Left renal pelvis (tissue), 4 donors: ENCODE results near the gene BLOC1S1. TPM values are rescaled to one million over a fixed set of nuclear protein-coding genes. Genes with fewer than 3 reads are reported as not detected.

Source experiments
- DNase-seq, 4 donors: peaks; one replicate each; pipeline ENCODE4 v3.0.0-alpha.2; 2013; ENCODE audit warnings: low read depth in 4 of 4, low spot score in 3 of 4
- polyA plus RNA-seq, 4 donors: library from polyadenylated mRNA; unstranded; fragments of 120-200 nt; gene quantifications; one replicate each; pipeline ENCODE4 v1.2.1, GENCODE V29; 2013; ENCODE audit not compliant: insufficient read length in 4 of 4

BLOC1S1 gene
- 100 to 1,000 TPM in 3 of 4 donors, 10 to 100 TPM in 1; 79.4 to 122 (median 114) TPM for polyA plus RNA-seq

GRCh38 chr12:55715833-55716581 is at the start of gene BLOC1S1:
TSS of gene BLOC1S1 (plus strand) at chr12:55716046. CDS start at chr12:55716052, 6 bp downstream.
- peak in 3 of 4 donors; percentile 89 to 94 (median 90) for DNase-seq

- no peak for DNase-seq
These were observed 49.3 kb upstream of the BLOC1S1 start for GRCh38 chr12:55666508-55666907.

GRCh38 chr12:55670276-55670675 is 45.6 kb upstream of the BLOC1S1 start:
- DNase-seq = no peak

- DNase-seq = no peak
These were observed 44.1 kb upstream of the BLOC1S1 start for GRCh38 chr12:55671746-55672145.

- DNase-seq = no peak
These were observed 42.2 kb upstream of the BLOC1S1 start for GRCh38 chr12:55673638-55674037.

- no peak for DNase-seq
These were observed 40.2 kb upstream of the BLOC1S1 start for GRCh38 chr12:55675666-55676065.

- no peak for DNase-seq
These were observed 39.1 kb upstream of the BLOC1S1 start for GRCh38 chr12:55676707-55677106.

- DNase-seq = no peak
These were observed 36.2 kb upstream of the BLOC1S1 start for GRCh38 chr12:55679691-55680090.

GRCh38 chr12:55681142-55682077 is 34.4 kb upstream of the BLOC1S1 start:
- peak; percentile 52 to 64 (median 58) for DNase-seq

GRCh38 chr12:55682087-55682796 is 33.6 kb upstream of the BLOC1S1 start:
- no peak for DNase-seq

GRCh38 chr12:55683676-55684075 is 32.2 kb upstream of the BLOC1S1 start:
- DNase-seq = no peak

- DNase-seq = no peak
These were observed 31.0 kb upstream of the BLOC1S1 start for GRCh38 chr12:55684761-55685370.

GRCh38 chr12:55685671-55686070 is 30.2 kb upstream of the BLOC1S1 start:
- DNase-seq = no peak

GRCh38 chr12:55686366-55687010 is 29.4 kb upstream of the BLOC1S1 start:
- DNase-seq = no peak

GRCh38 chr12:55687746-55688145 is 28.1 kb upstream of the BLOC1S1 start:
- no peak for DNase-seq

- DNase-seq = no peak
These were observed 26.9 kb upstream of the BLOC1S1 start for GRCh38 chr12:55688716-55689655.

GRCh38 chr12:55692631-55693322 is 23.1 kb upstream of the BLOC1S1 start:
- no peak for DNase-seq
